ENCODE measurements around the gene C20orf141.
"Not testable (repeated sequence)": the region's sequence is repeated elsewhere in the genome, so short reads cannot be mapped to it uniquely, and the experiment has no call there.

C20orf141 gene

GRCh38 chr20:2805689-2806350 lies 9.0 kb upstream of the C20orf141 start:
- H3K4me3 ChIP-seq = no peak overlapping the region
- no peak for TF ChIP-seq CTCF (IDR thresholded peaks at IDR 0.05)
- H3K27ac ChIP-seq = no peak overlapping the region
- no peak for DNase-seq (ENCODE audit: low spot score)

DNA sequence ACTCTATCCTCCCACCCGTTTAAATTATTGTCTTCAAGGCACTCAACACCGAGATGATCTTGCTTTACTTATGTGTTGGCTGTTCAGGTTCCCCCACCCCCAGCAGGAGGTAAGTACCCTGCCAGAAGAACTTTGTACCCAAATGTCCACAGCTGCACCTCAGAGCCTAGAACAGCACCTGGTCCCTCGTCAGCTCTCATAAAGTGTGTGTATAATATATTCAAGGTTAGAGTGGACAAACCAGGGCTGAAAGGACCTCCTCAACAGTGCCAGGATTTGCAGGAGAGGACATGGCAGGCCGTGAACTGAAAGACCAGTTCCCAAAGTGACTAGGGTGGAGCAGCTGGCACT lies 8.5 kb upstream of the C20orf141 start:
- peak; percentile 11 for DNase-seq (ENCODE audit: low spot score)
- TF ChIP-seq CTCF (IDR thresholded peaks at IDR 0.05) = no peak
- Histone ChIP-seq H3K4me3 (no peak overlapping the region), H3K27ac (no peak overlapping the region)

GRCh38 chr20:2807019-2807418 lies 7.8 kb upstream of the C20orf141 start:
- Histone ChIP-seq H3K4me3 (no peak overlapping the region), H3K27ac (no peak overlapping the region)
- TF ChIP-seq CTCF (IDR thresholded peaks at IDR 0.05) = no peak
- peak; percentile 50 for DNase-seq (ENCODE audit: low spot score)

GRCh38 chr20:2807929-2808328 lies 6.9 kb upstream of the C20orf141 start:
- not testable (repeated sequence) for H3K4me3 ChIP-seq, H3K27ac ChIP-seq
- DNase-seq (ENCODE audit: low spot score) = peak; percentile 28

- no peak for TF ChIP-seq CTCF (IDR thresholded peaks at IDR 0.05)
- Histone ChIP-seq H3K4me3 (no peak overlapping the region), H3K27ac (no peak overlapping the region)
- peak; percentile 17 for DNase-seq (ENCODE audit: low spot score)
Measured at GRCh38 chr20:2809690-2810089, 5.1 kb upstream of the C20orf141 start.

DNA sequence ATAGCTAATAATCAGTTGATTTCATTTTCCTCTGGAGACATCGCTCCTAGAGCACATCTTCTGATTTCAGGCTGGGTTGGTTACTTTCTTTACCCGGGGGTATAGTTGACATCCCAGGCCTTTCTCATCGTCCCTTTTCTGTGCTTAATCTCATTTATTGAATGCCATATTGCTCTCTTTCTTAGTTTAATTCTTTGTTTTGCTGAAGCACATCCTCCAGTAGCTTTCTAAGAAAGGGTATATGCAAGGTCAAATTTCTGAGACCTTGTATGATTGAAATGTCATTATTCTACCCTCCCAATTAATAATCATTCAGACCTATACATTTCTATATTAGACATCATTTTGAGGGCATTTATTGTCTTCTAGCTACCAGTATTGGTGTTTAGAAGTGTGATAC lies 2.6 kb upstream of the C20orf141 start:
- no peak for DNase-seq (ENCODE audit: low spot score)
- Histone ChIP-seq H3K4me3 (no peak overlapping the region), H3K27ac (no peak overlapping the region)
- TF ChIP-seq CTCF (IDR thresholded peaks at IDR 0.05) = no peak

DNA sequence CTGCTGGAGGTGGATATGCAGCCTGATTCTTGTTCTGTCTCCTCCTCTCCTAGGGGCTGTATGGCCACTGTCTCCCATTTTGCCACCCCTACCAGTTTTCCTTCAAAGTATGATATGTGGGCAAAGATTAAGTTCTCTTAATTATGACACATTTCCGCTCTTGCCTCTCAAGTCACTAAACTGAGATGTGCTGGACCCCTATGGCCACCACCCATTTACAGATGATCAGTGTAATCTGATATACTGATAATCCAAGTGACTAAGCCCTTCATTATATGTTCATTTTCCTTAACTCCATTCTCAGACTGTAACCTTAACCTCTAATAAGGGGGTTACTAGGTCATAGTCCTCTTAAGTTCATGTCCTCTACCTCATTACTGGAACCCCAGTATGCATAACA lies 711 bp upstream of the C20orf141 start:
- no peak overlapping the region for H3K4me3 ChIP-seq
- H3K27ac ChIP-seq = no peak overlapping the region
- no peak for TF ChIP-seq CTCF (IDR thresholded peaks at IDR 0.05)
- no peak for DNase-seq (ENCODE audit: low spot score)
